A673 (cell line): ENCODE results near the gene GRIN2C.

Experiments used
- CTCF ChIP-seq: fragments of 300-800, 200-600 bp; sonication (generic); conservative IDR thresholded peaks from 2 replicates; pipeline ENCODE4 v1.5.1; 2017; ENCODE audit warnings: low read depth, mild to moderate bottlenecking, antibody characterized with exemption, low read length, moderate library complexity, mixed read lengths
- EZH2 ChIP-seq: fragments of 200-600 bp; sonication (generic); IDR thresholded peaks from 2 replicates; pipeline ENCODE4 v1.6.1; 2017; ENCODE audit warnings: borderline replicate concordance, low read depth, mild to moderate bottlenecking, mixed read lengths, antibody characterized with exemption, low read length; ENCODE audit not compliant: poor library complexity, severe bottlenecking

- TF ChIP-seq CTCF: no peak
- TF ChIP-seq EZH2: no peak
Measured at GRCh38 chr17:74903671-74904070, 44.0 kb upstream of the GRIN2C start.
